Activated naive CD4-positive, alpha-beta T cell treated with Interleukin-2 at 50 U/mL for 16 hours (primary cell): ENCODE measurements around the gene AP2B1.
"Not testable (repeated sequence)": the region's sequence is repeated elsewhere in the genome, so short reads cannot be mapped to it uniquely, and the experiment has no call there.

Source experiments
- DNase-seq: peaks from one replicate; pipeline ENCODE4 v3.0.0-alpha.2; 2020

AP2B1 gene

GRCh38 chr17:35750526-35751395, 163.6 kb downstream of the AP2B1 start:
- no peak for DNase-seq

GRCh38 chr17:35751541-35751940, 164.4 kb downstream of the AP2B1 start:
- DNase-seq, result not testable (repeated sequence)

DNA sequence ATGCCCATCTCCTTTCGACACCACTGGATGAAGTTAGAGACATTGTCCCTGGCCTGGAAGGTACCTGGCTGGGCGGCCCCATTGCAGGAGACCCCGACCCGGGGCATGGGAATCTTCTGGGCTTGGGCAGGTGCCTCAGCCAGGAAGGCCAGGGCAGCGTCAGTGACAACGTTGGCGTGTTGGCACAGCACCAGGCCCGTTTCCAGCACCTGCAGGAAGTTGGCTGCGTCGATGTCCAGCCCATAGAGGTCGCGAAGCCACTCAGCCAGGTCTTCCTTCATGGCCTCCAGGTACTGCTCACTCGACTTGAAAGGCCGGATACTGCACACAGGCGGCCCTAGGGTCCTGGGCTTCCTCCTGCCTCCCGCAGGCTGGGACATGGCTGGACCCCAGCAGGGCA, 165.3 kb downstream of the AP2B1 start:
- no peak for DNase-seq

DNA sequence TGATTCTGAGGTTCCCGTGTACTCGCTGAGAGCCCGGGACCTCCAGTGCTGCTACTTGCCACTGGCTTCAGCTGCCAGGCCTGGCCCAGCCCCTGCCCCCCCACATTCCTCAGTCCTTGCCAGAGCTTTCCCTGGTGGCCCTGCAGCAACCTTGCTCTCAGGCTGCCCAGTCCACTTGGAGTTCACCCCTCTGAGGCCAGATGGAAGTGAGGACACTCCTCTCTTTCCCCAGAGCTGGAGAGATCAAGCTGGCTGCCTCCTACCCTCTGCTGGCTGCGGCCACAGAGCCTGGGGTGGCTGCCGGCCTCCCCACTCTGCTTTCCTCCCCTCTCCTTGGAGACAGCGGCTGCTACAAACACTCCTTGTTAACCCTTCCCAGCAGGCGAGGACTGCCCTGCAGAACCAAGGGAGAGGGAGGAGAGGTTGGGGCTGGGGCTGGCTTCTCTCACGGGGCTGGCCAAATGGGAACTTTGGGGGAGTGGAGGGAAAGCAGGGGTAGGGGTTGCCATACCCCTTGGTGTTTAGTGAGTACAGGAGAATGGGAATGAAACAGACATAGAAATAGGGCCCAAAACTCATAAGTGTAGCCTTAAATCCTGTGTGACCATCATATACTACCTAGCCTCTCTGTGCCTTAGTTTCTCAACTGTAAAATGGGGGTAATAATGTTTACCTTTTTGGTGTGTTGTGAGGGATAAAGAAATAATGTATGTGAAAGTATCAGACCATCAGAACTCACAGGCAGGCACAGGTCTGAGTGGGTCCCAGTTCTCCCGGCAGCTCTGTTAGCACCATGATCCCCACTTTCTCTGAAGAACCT, 166.0 kb downstream of the AP2B1 start, which contains the start of gene GAS2L2:
Gene GAS2L2, minus strand, starts transcription at position 295 of the 820 bp plus-strand sequence. CDS start 389 bp downstream, outside the sequence.
- DNase-seq, result no peak

DNA sequence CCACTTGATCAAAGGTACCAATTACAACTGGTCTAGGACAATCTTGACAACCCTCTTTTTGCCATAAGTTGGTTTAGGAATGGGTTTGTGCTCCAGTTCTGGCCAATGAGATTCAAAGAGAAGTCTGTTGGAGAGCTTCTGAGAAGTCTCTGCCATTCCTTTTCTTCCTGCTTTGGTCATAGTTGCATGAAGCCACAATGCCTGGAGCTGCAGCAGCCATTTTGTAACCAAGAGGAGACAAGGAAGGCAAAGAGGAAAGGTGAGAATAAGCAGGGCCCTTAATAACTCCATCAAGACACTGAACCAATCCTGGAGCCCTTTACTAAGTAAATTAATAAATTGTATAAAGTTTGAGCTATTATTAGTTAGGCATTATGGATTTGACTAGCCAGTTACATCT, 170.1 kb downstream of the AP2B1 start:
- DNase-seq, result no peak

DNA sequence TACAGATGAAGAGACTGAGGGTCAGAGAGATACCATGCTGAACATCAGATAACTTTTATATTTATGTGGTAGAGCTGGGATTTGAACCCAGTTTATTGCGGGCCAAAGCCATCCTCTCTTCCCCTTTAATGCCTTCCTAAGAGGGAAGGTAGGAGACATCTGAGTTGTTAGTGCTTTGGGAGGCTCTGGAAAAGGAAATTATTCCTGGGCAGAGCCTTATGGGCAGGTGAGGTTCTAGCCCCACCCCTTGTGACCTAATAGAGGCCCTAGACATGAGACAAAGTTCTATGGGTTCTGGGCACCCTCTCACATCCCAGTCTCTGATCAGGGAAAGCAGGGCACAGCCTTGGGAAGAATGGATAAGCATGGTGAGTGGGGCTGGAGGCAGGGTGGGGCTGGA, 173.5 kb downstream of the AP2B1 start, which contains the start of gene C17orf50:
Gene C17orf50, plus strand, starts transcription at position 301 of the 400 bp plus-strand sequence. Its CDS starts 55 bp downstream, at position 356.
- no peak for DNase-seq

DNA sequence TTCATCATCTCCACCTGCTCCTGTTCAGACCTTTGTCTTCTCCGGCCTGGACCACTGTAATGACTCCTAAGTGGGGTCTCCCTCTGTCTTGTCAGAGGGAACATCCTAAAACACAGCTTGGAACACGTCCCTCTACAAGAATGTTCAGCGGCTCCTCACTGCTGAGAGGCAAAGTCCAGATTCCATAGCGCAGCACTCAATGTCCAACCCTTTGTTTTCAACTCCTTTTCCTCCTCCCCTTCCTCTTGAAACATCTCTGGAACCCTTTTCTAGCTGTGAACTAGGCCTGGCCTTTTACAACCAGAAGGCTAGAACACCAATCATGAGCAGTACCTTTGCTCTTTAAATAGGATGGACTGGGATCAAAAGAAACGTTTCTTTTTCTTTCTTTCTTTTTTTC, 174.5 kb downstream of the AP2B1 start:
- DNase-seq, result no peak

- no peak for DNase-seq
These were observed 176.6 kb downstream of the AP2B1 start for GRCh38 chr17:35763767-35764122.

DNA sequence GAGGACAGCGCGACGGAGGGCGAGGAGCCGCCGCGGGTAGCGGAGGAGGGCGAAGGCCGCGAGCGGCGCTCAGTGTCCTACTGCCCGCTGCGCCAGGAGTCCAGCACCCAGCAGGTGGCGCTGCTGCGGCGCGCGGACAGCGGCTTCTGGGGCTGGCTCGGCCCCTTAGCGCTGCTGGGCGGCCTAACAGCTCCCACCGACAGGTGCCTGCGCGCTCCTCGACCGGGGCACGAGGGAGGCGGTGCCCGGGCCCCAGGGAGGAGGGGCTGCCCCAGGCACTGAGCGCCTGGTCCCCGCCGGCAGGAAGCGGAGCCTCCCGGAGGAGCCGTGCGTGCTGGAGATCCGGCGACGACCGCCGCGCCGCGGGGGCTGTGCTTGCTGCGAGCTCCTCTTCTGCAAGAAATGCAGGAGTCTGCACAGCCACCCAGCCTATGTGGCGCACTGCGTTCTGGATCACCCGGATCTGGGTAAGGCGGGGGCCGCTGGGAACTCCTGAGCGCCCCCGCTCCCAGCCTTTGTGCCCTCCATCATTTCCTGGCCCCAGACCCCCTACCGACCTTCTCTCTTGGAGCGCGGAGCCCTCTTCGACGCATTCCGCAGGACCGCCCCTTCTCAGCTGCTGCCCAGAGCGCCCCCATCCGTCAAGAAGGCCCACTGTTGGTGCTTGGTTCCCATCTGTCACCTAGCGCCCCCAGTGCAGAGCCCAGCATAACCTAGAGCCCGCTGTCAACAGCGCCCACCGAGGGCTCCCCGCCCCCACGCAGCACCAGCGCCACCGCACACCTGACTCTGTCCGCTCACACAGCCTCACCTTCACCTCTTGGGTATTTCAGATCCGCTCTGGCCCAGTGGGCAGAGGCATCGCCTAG, 177.2 kb downstream of the AP2B1 start:
- peak; percentile 89 for DNase-seq

- DNase-seq, result no peak
These were observed 178.1 kb downstream of the AP2B1 start for GRCh38 chr17:35765086-35765710.

DNA sequence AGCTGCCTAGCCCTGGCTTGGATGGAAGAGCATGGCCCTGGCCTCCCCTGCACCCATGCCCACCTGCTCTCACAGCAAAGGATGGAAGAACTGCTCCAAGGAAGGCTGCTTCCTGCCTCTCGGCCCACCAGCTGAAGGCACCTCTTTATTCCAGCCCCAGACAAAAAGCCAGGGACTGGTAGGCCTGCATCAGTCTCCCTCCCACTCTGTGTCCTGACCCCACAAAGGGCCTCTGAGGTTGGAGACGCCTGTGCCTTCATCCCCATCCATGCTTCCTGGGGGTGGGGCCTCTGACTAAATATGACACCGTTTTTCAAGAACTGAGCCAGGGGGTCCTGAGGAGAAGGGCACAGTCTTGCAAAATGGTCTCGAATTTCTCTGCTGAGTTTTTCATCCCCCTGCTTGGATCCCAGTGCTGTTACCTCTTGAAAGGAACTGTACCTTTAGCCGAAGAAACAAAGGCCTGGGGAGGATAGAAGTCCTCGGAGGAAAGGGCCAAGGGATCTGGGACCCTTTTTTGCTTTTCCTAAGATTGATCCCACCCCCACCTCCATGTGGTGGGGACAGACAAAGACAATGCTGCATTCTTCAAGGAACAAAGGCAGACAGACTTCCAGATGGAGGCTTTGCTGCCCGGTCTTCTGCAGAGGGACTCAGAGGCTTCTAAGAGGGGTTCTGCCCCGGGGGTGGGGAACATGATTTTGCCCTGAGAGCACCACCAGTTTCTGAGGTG, 178.8 kb downstream of the AP2B1 start:
- DNase-seq, result no peak

DNA sequence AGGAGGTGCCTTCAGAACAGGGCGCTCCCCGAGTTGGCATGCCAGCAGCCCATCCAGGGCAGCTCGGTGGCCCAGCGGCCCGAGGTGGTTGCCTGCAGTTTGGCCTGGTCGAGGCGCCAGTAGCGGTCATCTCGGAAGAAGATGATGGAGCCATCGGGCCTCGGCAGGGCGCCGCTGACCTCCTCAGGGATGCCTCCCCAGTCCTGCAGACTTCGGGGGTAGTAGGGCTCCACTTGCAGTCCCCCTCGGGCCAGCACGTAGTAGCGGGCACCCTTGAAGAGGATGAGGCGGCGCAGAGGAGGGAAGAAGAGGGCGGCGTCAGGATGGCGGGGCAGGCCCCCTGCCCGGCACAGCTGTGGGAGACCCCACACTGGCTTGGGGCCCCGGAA, 179.4 kb downstream of the AP2B1 start:
- DNase-seq, result no peak

- peak; percentile 21 for DNase-seq
These were observed 179.9 kb downstream of the AP2B1 start for GRCh38 chr17:35766903-35767510.

GRCh38 chr17:35768797-35769196, 181.7 kb downstream of the AP2B1 start:
- no peak for DNase-seq

GRCh38 chr17:35769895-35770486, 182.9 kb downstream of the AP2B1 start:
- no peak for DNase-seq

GRCh38 chr17:35773129-35773528, 186.0 kb downstream of the AP2B1 start:
- no peak for DNase-seq

DNA sequence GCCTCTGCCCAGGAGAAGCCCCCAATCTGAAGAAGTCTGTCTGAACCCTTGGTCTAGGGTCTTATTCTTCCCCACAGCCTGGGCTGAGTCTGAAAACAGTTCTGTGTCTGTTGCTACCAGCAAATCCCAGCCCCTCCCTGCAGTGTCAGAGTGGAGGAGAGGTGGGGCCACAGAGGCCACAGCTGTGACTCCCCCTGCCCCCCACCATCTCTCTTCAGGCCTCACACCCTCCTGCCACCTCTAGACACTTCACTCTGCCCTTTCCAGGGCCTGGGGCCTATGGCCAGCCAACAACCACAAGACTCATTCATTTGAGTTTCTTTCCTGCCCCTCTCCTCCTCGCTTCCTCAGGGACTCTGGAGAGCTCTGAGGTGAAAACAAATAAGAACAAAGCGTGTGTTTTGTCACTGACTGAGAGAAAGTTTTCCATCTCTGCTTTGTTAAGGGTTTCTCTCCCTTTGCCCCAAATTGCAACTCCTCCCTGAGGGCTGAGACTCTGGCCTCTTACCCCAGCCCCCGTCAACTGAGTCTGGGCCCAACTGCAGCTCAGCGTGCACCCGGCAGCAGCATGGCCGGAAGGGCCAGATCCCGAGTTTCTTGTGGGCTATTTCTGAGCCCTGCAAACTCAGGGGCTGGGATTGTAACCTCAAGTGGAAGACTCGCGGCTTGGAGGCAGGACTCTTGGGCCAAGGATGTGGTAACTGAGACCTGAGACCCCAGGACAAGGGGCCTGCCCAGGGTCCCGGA, 186.7 kb downstream of the AP2B1 start:
- no peak for DNase-seq

- DNase-seq, result no peak
These were observed 187.4 kb downstream of the AP2B1 start for GRCh38 chr17:35774499-35774898.

DNA sequence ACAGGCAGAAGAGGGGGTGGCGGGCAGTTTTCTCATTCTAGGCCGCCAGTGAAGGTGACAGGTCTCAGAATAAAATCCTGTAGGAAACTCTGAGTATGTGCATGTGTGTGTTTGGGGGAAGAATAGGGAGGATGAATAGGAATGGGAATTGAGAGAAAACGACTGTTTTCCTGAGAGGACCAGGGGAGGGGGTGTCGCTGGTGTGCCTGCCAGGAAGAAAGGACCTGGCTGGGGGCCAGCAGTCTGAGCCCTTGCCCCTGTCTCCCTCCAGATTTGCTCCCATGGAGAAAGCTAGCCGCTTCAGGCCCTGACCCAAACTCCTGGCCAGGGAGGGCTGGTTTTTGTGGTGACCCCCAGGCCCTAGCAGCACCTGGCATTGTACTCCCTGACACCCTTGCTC, 187.9 kb downstream of the AP2B1 start:
- DNase-seq, result no peak

- DNase-seq, result no peak
These were observed 188.5 kb downstream of the AP2B1 start for GRCh38 chr17:35775583-35775982.
